Astrocyte of the cerebellum (primary cell): ENCODE results near the gene MYLK2.

Experiments
- DNase-seq: peaks from one replicate; pipeline ENCODE4 v3.0.0-alpha.2; 2011; ENCODE audit warnings: low read depth
- H3K4me3 ChIP-seq: 2 replicates; pipeline ENCODE4 v1.5.1; 2011; ENCODE audit warnings: mild to moderate bottlenecking, low read depth, low read length, moderate library complexity
- CTCF ChIP-seq: IDR thresholded peaks from 2 replicates; pipeline ENCODE4 v1.5.1; 2012; ENCODE audit warnings: low read length, low read depth, moderate library complexity, mild to moderate bottlenecking; ENCODE audit errors: missing control alignments
- in situ Hi-C: cut with HindIII; loops from 2 replicates; pipeline ENCODE4 v1.10.0; 2017; ENCODE audit warnings: low sequenced_read_pairs

The MYLK2 gene

GRCh38 chr20:31843881-31844280 is 24.7 kb downstream of the MYLK2 start:
- peak overlapping the region; percentile 5 for H3K4me3 ChIP-seq
- DNase-seq = no peak
- in situ Hi-C loops = loop anchor here (10.0 kb wide), 1 partner anchor 241 kb away; no protein-coding TSS in a partner anchor
- TF ChIP-seq CTCF = no peak

- no peak for DNase-seq
- H3K4me3 ChIP-seq = no peak overlapping the region
- in situ Hi-C loops = loop anchor here (10.0 kb wide), 1 partner anchor 240 kb away; no protein-coding TSS in a partner anchor
- no peak for TF ChIP-seq CTCF
Observed at GRCh38 chr20:31844737-31845299, 25.7 kb downstream of the MYLK2 start.

- in situ Hi-C loops = loop anchor here (10.0 kb wide), 1 partner anchor 239 kb away; no protein-coding TSS in a partner anchor
- no peak for DNase-seq
- no peak within 1 kb of the TSS for H3K4me3 ChIP-seq
Observed at GRCh38 chr20:31845300-31845863, 26.2 kb downstream of the MYLK2 start, which contains the start of gene FOXS1. FOXS1 (minus strand) TSS chr20:31845604; CDS start chr20:31845542, 62 bp downstream.

GRCh38 chr20:31846793-31847138 is 27.6 kb downstream of the MYLK2 start:
- no peak overlapping the region for H3K4me3 ChIP-seq
- TF ChIP-seq CTCF = no peak
- in situ Hi-C loops = loop anchor here (10.0 kb wide), 1 partner anchor 238 kb away; no protein-coding TSS in a partner anchor
- DNase-seq = no peak

More at GRCh38 chr20:31845300-31845863, 26.2 kb downstream of the MYLK2 start, which contains the start of gene FOXS1:
- no peak for TF ChIP-seq CTCF

- H3K4me3 ChIP-seq = no peak overlapping the region
- no peak for DNase-seq
- no peak for TF ChIP-seq CTCF
- in situ Hi-C loops = loop anchor here (10.0 kb wide), 1 partner anchor 236 kb away; no protein-coding TSS in a partner anchor
Observed at GRCh38 chr20:31848088-31848999, 29.2 kb downstream of the MYLK2 start.

GRCh38 chr20:31849306-31849930 is 30.3 kb downstream of the MYLK2 start:
- in situ Hi-C loops = loop anchor here (10.0 kb wide), 1 partner anchor 235 kb away; no protein-coding TSS in a partner anchor
- no peak overlapping the region for H3K4me3 ChIP-seq
- TF ChIP-seq CTCF = no peak
- DNase-seq = no peak
